GM18498 (cell line): ENCODE data around the gene RPUSD1.

Experiments used
- ATAC-seq: cut with Tn5 transposase; IDR thresholded peaks from one replicate; pipeline ENCODE4 v1.9.1; 2021; ENCODE audit warnings: mild to moderate bottlenecking, moderate library complexity; ENCODE audit not compliant: unreplicated experiment

The RPUSD1 gene

GRCh38 chr16:819336-820043 lies 31.3 kb upstream of the RPUSD1 start:
- ATAC-seq: no peak

GRCh38 chr16:818592-818991 lies 30.4 kb upstream of the RPUSD1 start:
- ATAC-seq: no peak

- no peak for ATAC-seq
Observed at GRCh38 chr16:818132-818531, 30.0 kb upstream of the RPUSD1 start.

GRCh38 chr16:817001-817906 lies 29.1 kb upstream of the RPUSD1 start:
- ATAC-seq: no peak

- ATAC-seq: no peak
Observed at GRCh38 chr16:815861-816260, 27.7 kb upstream of the RPUSD1 start.

- ATAC-seq: no peak
Observed at GRCh38 chr16:814974-815373, 26.8 kb upstream of the RPUSD1 start.

- no peak for ATAC-seq
Observed at GRCh38 chr16:813916-814412, 25.8 kb upstream of the RPUSD1 start.

- ATAC-seq: no peak
Observed at GRCh38 chr16:813204-813915, 25.2 kb upstream of the RPUSD1 start.

- no peak for ATAC-seq
Observed at GRCh38 chr16:808085-808386, 19.9 kb upstream of the RPUSD1 start.

- peak; percentile 93 for ATAC-seq
Observed at GRCh38 chr16:807347-808084, 19.3 kb upstream of the RPUSD1 start.

GRCh38 chr16:805474-805873 lies 17.3 kb upstream of the RPUSD1 start:
- no peak for ATAC-seq

- no peak for ATAC-seq
Observed at GRCh38 chr16:804193-805048, 16.2 kb upstream of the RPUSD1 start.

GRCh38 chr16:803754-804080 lies 15.5 kb upstream of the RPUSD1 start:
- ATAC-seq: no peak

- ATAC-seq: no peak
Observed at GRCh38 chr16:802914-803753, 15.0 kb upstream of the RPUSD1 start.

GRCh38 chr16:802461-802860 lies 14.3 kb upstream of the RPUSD1 start:
- no peak for ATAC-seq

- ATAC-seq: no peak
Observed at GRCh38 chr16:801584-802363, 13.6 kb upstream of the RPUSD1 start.

GRCh38 chr16:800834-801511 lies 12.8 kb upstream of the RPUSD1 start:
- no peak for ATAC-seq
